ENCODE measurements around the gene KIF3A.

KIF3A gene

GRCh38 chr5:132661231-132662003 is 75.9 kb downstream of the KIF3A start:
- no peak for DNase-seq

- no peak for DNase-seq
Observed at GRCh38 chr5:132659598-132660493, 77.5 kb downstream of the KIF3A start.

- no peak for DNase-seq
Observed at GRCh38 chr5:132658381-132659302, 78.7 kb downstream of the KIF3A start.

- DNase-seq, result no peak
Observed at GRCh38 chr5:132657676-132658380, 79.5 kb downstream of the KIF3A start, which contains the start of gene IL13. IL13 (plus strand) TSS chr5:132658173; CDS start chr5:132658187, 14 bp downstream.

GRCh38 chr5:132656774-132657355 is 80.5 kb downstream of the KIF3A start:
- DNase-seq, result no peak

GRCh38 chr5:132655821-132656773 is 81.2 kb downstream of the KIF3A start:
- peak; percentile 37 for DNase-seq

GRCh38 chr5:132653716-132654115 is 83.6 kb downstream of the KIF3A start:
- DNase-seq, result no peak

GRCh38 chr5:132651838-132652469 is 85.4 kb downstream of the KIF3A start:
- DNase-seq, result no peak

- DNase-seq, result no peak
Observed at GRCh38 chr5:132648355-132648754, 89.0 kb downstream of the KIF3A start.

- no peak for DNase-seq
Observed at GRCh38 chr5:132647473-132647872, 89.9 kb downstream of the KIF3A start.

- no peak for DNase-seq
Observed at GRCh38 chr5:132646583-132647266, 90.6 kb downstream of the KIF3A start.

GRCh38 chr5:132644177-132644576 is 93.2 kb downstream of the KIF3A start:
- no peak for DNase-seq

Measured in CD4-positive, alpha-beta T cell treated with Interleukin-17A for 4 hours (primary cell).